Right atrium auricular region (tissue), 2 donors: ENCODE results near the gene NPW. TPM values are rescaled to one million over a fixed set of nuclear protein-coding genes. Genes with fewer than 3 reads are reported as not detected.

Source experiments
- DNase-seq: peaks from one replicate; pipeline ENCODE4 v3.0.0-alpha.2; 2019; ENCODE audit warnings: low spot score
- H3K27ac ChIP-seq, 2 donors: fragments of 200-600 bp; sonication (generic); 1 replicate in 1 of 2; 2 replicates in 1 of 2; pipeline ENCODE4 v1.5.1; 2016 to 2019
- H3K27me3 ChIP-seq, 2 donors: fragments of 200-600 bp; sonication (generic); one replicate each; pipeline versions ENCODE4 v1.5.1 to v1.6.0; 2017 to 2019
- H3K36me3 ChIP-seq: fragments of 200-600 bp; sonication (generic); one replicate; pipeline ENCODE4 v1.5.1; 2016
- H3K4me1 ChIP-seq, 2 donors: fragments of 200-600 bp; sonication (generic); one replicate each; pipeline versions ENCODE4 v1.5.1 to v1.6.0; 2017 to 2019
- H3K4me3 ChIP-seq, 2 donors: fragments of 200-600 bp; sonication (generic); 1 replicate in 1 of 2; 2 replicates in 1 of 2; pipeline ENCODE4 v1.5.1; 2017 to 2019; ENCODE audit warnings: mild to moderate bottlenecking in 1 of 2, moderate library complexity in 1 of 2
- H3K9me3 ChIP-seq, 2 donors: fragments of 200-600 bp; sonication (generic); one replicate each; pipeline ENCODE4 v1.5.1; 2019
- CTCF ChIP-seq, 2 donors: fragments of 200-600 bp; sonication (generic); IDR thresholded peaks; one replicate each; pipeline ENCODE4 v1.5.1; 2019; ENCODE audit warnings: antibody characterized with exemption in 2 of 2
- total RNA-seq, 2 donors: library from RNA; depleted of rRNA; stranded (reverse); fragments of >200 nt; gene quantifications; one replicate each; pipeline ENCODE4 v1.1.0, GENCODE V29; 2016

Gene NPW
- total RNA-seq, 2 donors from 2014 or later: not detected

DNA sequence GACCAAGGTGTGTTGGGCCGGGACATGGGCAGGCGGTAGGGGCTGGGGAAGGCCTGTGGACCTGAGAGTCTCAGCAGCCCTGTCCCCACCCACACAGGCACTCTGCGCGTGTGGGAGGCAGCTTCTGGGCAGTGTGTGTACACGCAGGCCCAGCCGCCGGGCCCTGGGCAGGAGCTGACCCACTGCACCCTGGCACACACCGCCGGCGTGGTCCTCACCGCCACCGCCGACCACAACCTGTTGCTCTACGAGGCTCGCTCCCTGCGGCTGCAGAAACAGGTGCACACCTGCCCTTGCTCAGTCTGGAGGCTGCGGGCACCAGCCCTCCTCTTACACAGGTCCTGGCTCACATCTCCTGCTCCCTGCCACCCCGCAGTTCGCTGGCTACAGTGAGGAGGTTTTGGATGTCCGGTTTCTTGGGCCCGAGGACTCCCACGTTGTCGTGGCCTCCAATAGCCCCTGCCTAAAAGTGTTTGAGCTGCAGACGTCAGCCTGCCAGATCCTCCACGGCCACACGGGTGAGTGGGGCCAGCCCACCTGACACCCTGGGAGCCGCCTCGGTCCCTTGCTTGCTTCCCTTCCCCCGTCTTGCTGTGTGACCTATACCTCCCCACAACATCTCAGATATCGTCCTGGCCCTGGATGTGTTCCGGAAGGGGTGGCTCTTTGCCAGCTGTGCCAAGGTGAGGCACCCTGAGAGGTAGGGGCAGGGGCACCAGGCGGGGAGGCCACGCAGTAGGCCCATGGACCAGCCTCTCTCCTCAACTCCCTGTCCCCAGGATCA is 44.0 kb upstream of the NPW start:
- Histone ChIP-seq H3K27me3 (peaks cover 7% of the 10 kb centered on the region in 2 donors), H3K4me1 (peaks cover 0 to 44% of the 10 kb centered on the region in 2 donors), H3K4me3 (no peak overlapping the region), H3K27ac (no peak overlapping the region), H3K9me3 (no peaks in the 10 kb centered on the region), H3K36me3 (peaks cover 47% of the 10 kb centered on the region)
- TF ChIP-seq CTCF (IDR thresholded peaks at IDR 0.05): no peak
- DNase-seq: no peak

DNA sequence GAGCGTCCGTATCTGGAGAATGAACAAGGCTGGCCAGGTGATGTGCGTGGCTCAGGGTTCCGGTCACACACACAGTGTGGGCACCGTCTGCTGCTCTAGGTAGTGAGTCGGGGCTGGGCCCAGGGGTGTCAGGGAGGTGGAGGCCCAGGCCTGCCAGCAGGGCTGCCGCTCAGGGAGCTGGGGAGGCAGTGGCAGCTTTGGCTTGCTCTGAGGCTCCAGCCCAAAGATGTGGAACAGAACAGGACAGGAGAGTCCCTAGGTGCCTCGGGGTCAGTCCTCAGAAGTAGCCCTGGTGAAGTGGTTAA is 43.4 kb upstream of the NPW start:
- no peak for TF ChIP-seq CTCF (IDR thresholded peaks at IDR 0.05)
- Histone ChIP-seq H3K27me3 (peaks cover 7 to 9% of the 10 kb centered on the region in 2 donors), H3K4me1 (peaks cover 0 to 41% of the 10 kb centered on the region in 2 donors)

DNA sequence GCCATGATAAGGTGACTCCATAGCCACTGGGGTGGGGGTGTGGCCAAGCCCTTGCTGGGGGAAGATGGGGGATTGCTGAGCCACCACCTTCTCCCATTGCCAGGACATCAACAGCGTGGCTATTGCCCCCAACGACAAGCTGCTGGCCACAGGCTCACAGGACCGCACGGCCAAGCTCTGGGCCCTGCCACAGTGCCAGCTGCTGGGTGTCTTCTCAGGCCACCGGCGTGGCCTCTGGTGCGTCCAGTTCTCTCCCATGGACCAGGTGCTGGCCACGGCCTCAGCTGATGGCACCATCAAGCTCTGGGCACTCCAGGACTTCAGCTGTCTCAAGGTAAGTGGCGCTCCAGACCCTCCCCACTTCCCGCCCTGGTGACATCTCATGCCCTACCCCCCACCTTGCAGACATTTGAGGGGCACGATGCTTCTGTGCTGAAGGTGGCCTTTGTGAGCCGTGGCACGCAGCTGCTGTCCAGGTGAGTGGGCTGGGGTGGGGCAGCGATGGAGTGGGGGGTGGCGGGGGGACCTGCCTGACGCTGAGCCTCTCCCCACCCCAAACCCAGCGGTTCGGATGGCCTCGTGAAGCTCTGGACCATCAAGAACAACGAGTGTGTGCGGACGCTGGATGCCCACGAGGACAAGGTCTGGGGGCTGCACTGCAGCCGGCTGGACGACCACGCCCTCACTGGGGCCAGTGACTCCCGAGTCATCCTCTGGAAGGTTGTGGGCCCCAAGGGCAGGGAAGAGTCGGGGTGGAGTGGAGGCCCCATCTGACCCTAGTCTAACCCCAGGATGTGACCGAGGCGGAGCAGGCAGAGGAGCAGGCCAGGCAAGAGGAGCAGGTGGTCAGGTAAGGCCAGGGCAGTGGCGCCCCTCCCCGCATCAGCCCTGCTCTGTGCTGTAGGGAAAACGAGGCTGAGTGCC is 42.4 kb upstream of the NPW start:
- Histone ChIP-seq H3K27ac (no peak overlapping the region), H3K4me3 (no peak overlapping the region), H3K27me3 (peaks cover 7 to 9% of the 10 kb centered on the region in 2 donors), H3K36me3 (peaks cover 47% of the 10 kb centered on the region), H3K9me3 (no peaks in the 10 kb centered on the region), H3K4me1 (peaks cover 0 to 37% of the 10 kb centered on the region in 2 donors)
- no peak for DNase-seq
- TF ChIP-seq CTCF (IDR thresholded peaks at IDR 0.05): no peak

More for the DNA sequence above, 43.4 kb upstream of the NPW start:
- Histone ChIP-seq H3K9me3 (no peaks in the 10 kb centered on the region), H3K27ac (no peak overlapping the region), H3K36me3 (peaks cover 47% of the 10 kb centered on the region), H3K4me3 (no peak overlapping the region)
- no peak for DNase-seq

GRCh38 chr16:1977875-1978268 is 41.7 kb upstream of the NPW start:
- peaks cover 7 to 9% of the 10 kb centered on the region in 2 donors for H3K27me3 ChIP-seq
- H3K36me3 ChIP-seq: peaks cover 47% of the 10 kb centered on the region
- no peak for DNase-seq
- no peak for TF ChIP-seq CTCF (IDR thresholded peaks at IDR 0.05)
- H3K4me3 ChIP-seq: no peak overlapping the region
- peaks cover 0 to 31% of the 10 kb centered on the region in 2 donors for H3K4me1 ChIP-seq
- H3K27ac ChIP-seq: no peak overlapping the region
- no peaks in the 10 kb centered on the region for H3K9me3 ChIP-seq

DNA sequence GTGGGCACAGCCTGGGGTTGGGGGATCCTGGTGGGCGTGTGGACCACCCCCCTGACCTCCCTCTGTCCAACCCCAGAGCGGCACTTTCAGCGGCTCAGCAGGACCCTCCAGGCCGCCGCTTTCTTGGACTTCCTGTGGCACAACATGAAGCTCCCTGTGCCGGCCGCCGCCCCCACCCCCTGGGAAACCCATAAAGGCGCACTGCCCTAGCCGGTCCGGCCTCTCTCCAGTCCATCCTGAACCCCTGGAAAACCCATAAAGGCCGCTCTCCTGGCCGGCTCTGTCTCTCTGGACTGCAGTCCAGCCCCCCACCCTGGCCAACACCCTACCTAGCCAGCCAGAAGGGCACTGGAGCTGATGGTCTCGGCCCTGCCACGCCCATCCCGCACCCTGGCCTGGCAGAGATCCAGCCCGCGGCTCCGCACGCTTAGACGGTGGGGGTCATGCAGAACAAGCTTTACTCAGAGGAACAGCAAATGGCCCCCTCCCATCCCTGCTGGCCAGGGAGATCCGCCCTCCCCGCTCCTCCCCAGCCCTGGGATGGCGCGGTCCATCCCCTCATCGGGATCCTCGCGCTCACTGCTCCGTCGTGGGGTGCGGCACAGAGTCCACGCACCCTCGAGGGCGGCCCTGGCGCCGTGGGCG is 41.0 kb upstream of the NPW start:
- no peak overlapping the region for H3K27ac ChIP-seq
- DNase-seq: no peak
- no peaks in the 10 kb centered on the region for H3K9me3 ChIP-seq
- H3K36me3 ChIP-seq: peaks cover 47% of the 10 kb centered on the region
- no peak overlapping the region for H3K4me3 ChIP-seq
- no peak for TF ChIP-seq CTCF (IDR thresholded peaks at IDR 0.05)
- H3K4me1 ChIP-seq: peaks cover 0 to 31% of the 10 kb centered on the region in 2 donors
- H3K27me3 ChIP-seq: peaks cover 7 to 9% of the 10 kb centered on the region in 2 donors
